HG03159 (cell line): Measurements from ENCODE around the gene RGS9.

Experiments
- ATAC-seq: cut with Tn5 transposase; IDR thresholded peaks from one replicate; pipeline ENCODE4 v1.9.1; 2021; ENCODE audit warnings: mild to moderate bottlenecking, moderate library complexity; ENCODE audit not compliant: unreplicated experiment

Gene RGS9

GRCh38 chr17:65154770-65155589, 17.8 kb downstream of the RGS9 start:
- peak; percentile 84 for ATAC-seq

DNA sequence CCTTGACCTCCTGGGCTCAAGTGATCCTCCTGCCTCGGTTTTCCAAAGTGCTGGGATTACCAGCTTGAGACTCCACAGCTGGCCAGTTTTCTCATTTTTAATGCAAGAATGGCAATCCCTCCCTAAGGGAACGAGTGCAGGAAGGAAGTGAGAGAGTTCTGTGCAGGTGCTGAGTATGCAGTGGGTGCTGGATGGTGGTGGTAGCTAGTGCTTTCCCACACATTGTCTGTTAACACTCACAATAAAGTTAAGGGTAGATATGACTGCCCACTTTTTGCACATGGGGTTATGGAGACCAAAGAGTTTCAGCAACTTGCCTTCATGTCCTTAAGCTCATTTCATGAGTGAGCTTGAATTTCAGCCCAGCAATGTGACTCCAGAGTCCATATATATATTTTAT, 18.5 kb downstream of the RGS9 start:
- ATAC-seq, result peak; percentile 35

DNA sequence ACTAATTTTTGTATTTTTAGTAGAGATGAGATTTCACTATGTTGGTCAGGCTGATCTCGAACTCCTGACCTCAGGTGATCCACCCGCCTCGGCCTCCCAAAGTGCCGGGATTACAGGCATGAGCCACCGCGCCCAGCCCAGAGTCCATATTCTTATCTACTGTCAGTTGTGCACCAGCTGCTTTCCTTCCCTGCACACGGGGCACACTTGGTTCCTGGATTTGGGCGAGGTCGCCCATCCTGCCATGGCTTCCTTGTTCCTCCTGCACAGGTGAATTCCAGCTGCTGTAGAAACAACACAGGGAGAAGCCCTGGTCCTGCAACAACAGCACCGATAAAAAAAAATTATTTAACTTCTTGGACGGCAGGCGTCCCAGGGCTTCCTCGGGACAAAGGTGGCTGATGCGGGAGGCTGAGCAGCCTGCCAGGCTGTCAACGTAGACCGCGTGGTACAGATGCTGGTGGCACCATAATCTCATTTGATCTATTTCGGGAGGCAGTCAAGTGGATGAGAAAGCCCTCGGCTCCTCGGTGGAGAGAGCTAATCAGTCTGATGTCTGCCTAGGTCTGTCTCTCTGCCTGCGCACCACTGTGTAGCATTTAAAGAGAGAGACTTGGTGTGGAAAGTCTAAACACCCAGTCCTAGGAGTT, 19.1 kb downstream of the RGS9 start:
- ATAC-seq, result no peak

DNA sequence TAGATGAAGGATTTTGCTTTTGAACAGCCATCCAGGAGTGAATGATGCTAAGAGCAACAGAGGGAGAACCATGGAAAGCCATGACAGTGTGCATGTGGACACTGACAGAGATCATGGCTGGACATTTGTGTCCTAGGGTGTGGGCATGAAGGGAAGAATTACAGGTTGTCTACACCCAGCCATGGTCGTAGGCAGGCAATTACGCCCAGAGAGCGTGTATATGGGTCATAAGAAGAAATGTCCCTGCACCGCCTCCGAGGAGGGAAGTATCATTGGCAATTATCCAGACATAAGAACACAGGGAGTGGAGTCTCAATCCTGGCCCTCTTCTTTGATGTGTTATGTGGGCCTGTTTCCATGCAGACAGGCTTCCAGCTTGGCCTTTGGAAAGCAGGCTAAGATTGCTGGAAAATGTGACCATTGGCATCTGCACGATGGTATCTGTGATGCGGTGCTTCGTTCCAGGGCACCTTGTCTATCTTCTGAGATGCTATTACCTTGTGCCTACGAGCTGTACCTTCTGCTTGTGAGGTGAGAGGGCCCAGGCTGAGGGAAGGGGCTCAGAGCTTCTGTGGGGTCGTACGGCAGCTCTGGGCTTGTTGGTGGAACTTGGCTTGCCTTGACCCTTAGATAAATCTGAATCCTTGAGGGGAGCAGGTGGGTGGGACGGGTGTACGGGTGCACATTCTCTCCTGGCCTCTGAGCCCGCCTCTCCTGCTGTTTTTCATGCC, 19.8 kb downstream of the RGS9 start:
- ATAC-seq, result no peak

- no peak for ATAC-seq
Observed at GRCh38 chr17:65158041-65158440, 20.9 kb downstream of the RGS9 start.

- ATAC-seq, result no peak
Observed at GRCh38 chr17:65158622-65159021, 21.5 kb downstream of the RGS9 start.

GRCh38 chr17:65160516-65160915, 23.3 kb downstream of the RGS9 start:
- ATAC-seq, result no peak

- ATAC-seq, result peak; percentile 90
Observed at GRCh38 chr17:65163990-65164495, 26.9 kb downstream of the RGS9 start.

GRCh38 chr17:65166787-65167186, 29.6 kb downstream of the RGS9 start:
- no peak for ATAC-seq

DNA sequence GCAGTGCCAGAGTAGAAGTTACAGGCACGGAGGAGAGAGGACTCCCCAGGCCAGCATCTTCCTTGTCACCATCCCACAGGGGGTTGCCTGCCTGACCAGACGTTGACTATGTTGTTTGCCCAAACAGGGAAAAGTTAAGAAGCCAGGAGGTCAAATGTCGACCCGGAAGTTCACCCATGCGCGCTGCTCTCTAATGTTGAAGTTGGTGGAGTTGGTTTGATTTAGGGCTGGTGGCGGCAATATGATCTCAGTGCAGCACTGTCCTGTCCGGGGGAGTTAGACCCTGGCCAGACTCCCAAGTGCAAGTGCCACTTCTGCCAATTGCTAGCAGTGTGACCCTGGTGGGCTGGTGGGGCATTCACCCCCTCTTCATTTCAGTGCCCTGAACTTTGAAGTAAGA, 30.4 kb downstream of the RGS9 start:
- ATAC-seq, result no peak

DNA sequence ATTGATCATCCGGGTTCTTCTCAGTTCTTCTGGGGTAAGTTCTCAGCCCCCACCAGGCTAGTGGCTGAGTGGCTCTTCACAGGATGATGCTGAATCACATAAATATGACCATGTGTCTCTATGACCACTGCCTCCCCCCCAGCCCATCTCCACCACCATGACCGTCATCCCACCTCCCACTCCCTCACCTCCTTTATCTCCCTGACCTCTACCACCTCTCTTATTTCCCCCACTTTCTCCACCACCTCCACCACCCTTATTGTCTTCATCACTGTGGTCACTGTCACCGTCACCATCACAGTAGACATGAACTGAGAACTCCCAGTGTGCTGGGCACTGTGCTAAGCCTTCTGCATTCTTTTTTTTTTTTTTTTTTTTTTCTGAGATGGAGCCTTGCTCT, 32.5 kb downstream of the RGS9 start:
- ATAC-seq, result no peak

GRCh38 chr17:65170839-65171238, 33.7 kb downstream of the RGS9 start:
- no peak for ATAC-seq

- ATAC-seq, result no peak
Observed at GRCh38 chr17:65171752-65172151, 34.6 kb downstream of the RGS9 start.

- no peak for ATAC-seq
Observed at GRCh38 chr17:65172496-65173136, 35.4 kb downstream of the RGS9 start.

DNA sequence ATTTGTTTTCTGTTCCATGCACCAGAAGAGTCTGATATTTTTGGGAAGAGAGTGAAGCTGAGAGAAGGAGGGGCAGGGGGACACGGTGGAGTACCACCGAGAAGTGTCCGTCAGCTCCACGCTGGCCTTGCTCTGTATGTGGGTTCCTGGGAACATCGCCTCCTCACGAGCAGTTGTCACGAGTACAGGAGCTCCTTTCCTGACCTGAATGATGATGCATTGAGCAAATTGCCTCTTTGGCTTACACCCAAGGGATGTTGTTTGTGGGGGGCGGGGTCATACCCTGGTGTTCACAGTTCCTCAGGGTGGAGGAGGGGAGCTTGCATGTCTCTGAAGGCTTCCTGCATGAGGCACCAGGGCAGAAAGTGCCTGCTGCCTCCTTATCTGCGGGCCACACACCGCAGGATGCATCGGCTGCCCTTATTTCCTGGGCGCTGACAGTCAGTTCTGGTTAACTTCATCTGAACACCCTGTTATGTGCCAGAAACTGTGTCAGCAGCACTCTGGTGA, 36.2 kb downstream of the RGS9 start:
- ATAC-seq, result no peak

GRCh38 chr17:65173976-65174683, 37.0 kb downstream of the RGS9 start:
- ATAC-seq, result no peak

GRCh38 chr17:65174974-65175373, 37.8 kb downstream of the RGS9 start:
- no peak for ATAC-seq

DNA sequence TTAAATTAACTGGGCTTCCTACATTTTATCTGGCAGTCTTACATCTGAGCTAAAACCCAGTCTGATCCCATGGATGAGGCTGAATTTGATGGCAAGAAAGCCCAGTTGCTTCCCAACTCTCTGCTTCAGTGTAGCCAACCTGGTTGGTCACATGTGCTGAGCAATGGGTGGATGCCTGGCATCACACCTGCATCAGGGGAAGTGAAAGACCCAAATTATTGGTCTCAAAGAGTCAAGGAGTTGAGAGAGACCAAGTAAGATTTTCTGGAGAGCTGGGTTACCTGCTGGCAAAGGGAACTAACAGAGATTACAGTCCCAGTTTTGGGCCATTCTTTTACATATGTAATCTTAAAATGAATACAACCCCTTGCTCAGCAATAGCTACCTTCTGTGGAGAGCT, 38.8 kb downstream of the RGS9 start:
- no peak for ATAC-seq

- no peak for ATAC-seq
Observed at GRCh38 chr17:65176646-65177409, 39.7 kb downstream of the RGS9 start.

DNA sequence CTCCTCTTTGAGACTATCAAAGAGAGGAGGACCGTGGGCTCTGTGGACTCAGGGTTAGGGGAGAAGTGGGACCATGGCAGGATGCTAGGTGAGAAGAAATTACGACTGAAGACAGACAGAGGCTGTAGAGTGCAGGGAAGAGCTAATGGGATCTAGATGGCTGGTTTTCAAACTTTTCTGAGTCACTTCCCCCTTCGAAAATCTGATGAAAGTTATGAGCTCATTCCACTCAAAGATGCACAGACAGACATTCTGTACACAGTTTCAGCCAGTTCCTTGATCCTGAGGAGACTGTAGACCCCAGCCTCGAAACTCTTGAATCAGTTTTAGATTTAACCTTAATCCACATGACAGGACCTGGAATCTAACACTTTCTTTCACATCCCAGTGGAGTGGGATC, 40.7 kb downstream of the RGS9 start:
- no peak for ATAC-seq
